WTC11 (cell line): Measurements from ENCODE around the gene FFAR1. TPM values are rescaled to one million over a fixed set of nuclear protein-coding genes. Genes with fewer than 3 reads are reported as not detected.

Source experiments
- ATAC-seq: fragments of 200-7000 bp; cut with Tn5 transposase; 2 replicates; pipeline ENCODE4 v1.10.0; 2021; ENCODE audit warnings: mild to moderate bottlenecking, moderate library complexity
- CTCF ChIA-PET: fragments of 300-600 bp; sonication (Branson Sonifier 250); formaldehyde crosslinking; loops from one replicate; lab custom pipeline; 2021; ENCODE audit warnings: antibody characterized with exemption; lab: Charles Lee
- POLR2A ChIA-PET: fragments of 350-600 bp; sonication (Branson Sonifier 250); formaldehyde crosslinking; loops from one replicate; lab custom pipeline; 2021; ENCODE audit warnings: antibody characterized with exemption; lab: Charles Lee
- DNase-seq: peaks from one replicate; pipeline ENCODE4 v3.0.0; 2021; ENCODE audit warnings: low spot score
- H3K27ac Mint-ChIP-seq: 2 replicates; pipeline ENCODE4 v1.8.0; 2021; ENCODE audit warnings: mixed read lengths
- H3K27me3 Mint-ChIP-seq: 2 replicates; pipeline ENCODE4 v1.8.0; 2021; ENCODE audit warnings: low read depth, mild to moderate bottlenecking, moderate library complexity, mixed read lengths
- H3K36me3 Mint-ChIP-seq: 2 replicates; pipeline ENCODE4 v1.8.0; 2021; ENCODE audit warnings: mixed read lengths
- H3K4me1 Mint-ChIP-seq: 2 replicates; pipeline ENCODE4 v1.8.0; 2022; ENCODE audit warnings: mixed read lengths
- H3K4me3 Mint-ChIP-seq: 2 replicates; pipeline ENCODE4 v1.8.0; 2021; ENCODE audit warnings: mild to moderate bottlenecking, moderate library complexity, mixed read lengths
- H3K9me3 Mint-ChIP-seq: 2 replicates; pipeline ENCODE4 v1.8.0; 2021; ENCODE audit warnings: mixed read lengths
- ATF1 ChIP-seq: sonication (generic); formaldehyde crosslinking; IDR thresholded peaks from 2 replicates; pipeline ENCODE4 v1.8.1; 2023; ENCODE audit warnings: mild to moderate bottlenecking, moderate library complexity, missing genetic modification reagents
- ATF2 ChIP-seq: sonication (generic); formaldehyde crosslinking; IDR thresholded peaks from 2 replicates; pipeline ENCODE4 v1.8.1; 2022; ENCODE audit warnings: low read depth, missing genetic modification reagents, borderline replicate concordance
- ATF3 ChIP-seq: sonication (generic); formaldehyde crosslinking; conservative IDR thresholded peaks from 2 replicates; pipeline ENCODE4 v1.8.1; 2022; ENCODE audit warnings: mild to moderate bottlenecking, missing genetic modification reagents
- CBFB ChIP-seq: sonication (generic); formaldehyde crosslinking; IDR thresholded peaks from 2 replicates; pipeline ENCODE4 v1.8.1; 2022; ENCODE audit warnings: mild to moderate bottlenecking, low read depth, missing genetic modification reagents
- FOXK1 ChIP-seq: sonication (generic); formaldehyde crosslinking; IDR thresholded peaks from 2 replicates; pipeline ENCODE4 v1.8.0; 2022; ENCODE audit warnings: mild to moderate bottlenecking, moderate library complexity, missing genetic modification reagents
- HMGXB4 ChIP-seq: sonication (generic); formaldehyde crosslinking; IDR thresholded peaks from 2 replicates; pipeline ENCODE4 v1.8.1; 2023; ENCODE audit warnings: mild to moderate bottlenecking, moderate library complexity, missing genetic modification reagents
- JUN ChIP-seq: sonication (generic); formaldehyde crosslinking; IDR thresholded peaks from 2 replicates; pipeline ENCODE4 v1.8.0; 2023; ENCODE audit warnings: mild to moderate bottlenecking, missing genetic modification reagents
- KAT7 ChIP-seq: sonication (generic); formaldehyde crosslinking; IDR thresholded peaks from 2 replicates; pipeline ENCODE4 v1.8.1; 2023; ENCODE audit warnings: missing genetic modification reagents, mild to moderate bottlenecking, borderline replicate concordance
- MXD4 ChIP-seq: fragments of 250-450 bp; sonication (Bioruptor Pico); IDR thresholded peaks from 2 replicates; pipeline ENCODE4 v1.8.0; 2021; ENCODE audit warnings: mild to moderate bottlenecking, moderate library complexity, borderline replicate concordance
- NFE2L1 ChIP-seq: sonication (generic); formaldehyde crosslinking; IDR thresholded peaks from 2 replicates; pipeline ENCODE4 v1.8.1; 2023; ENCODE audit warnings: missing genetic modification reagents
- NR3C1 ChIP-seq: sonication (generic); formaldehyde crosslinking; conservative IDR thresholded peaks from 2 replicates; pipeline ENCODE4 v1.8.1; 2023; ENCODE audit warnings: low read depth, mild to moderate bottlenecking, missing genetic modification reagents
- PREB ChIP-seq: sonication (generic); formaldehyde crosslinking; IDR thresholded peaks from 2 replicates; pipeline ENCODE4 v1.8.1; 2022; ENCODE audit warnings: mild to moderate bottlenecking, missing genetic modification reagents, moderate library complexity, borderline replicate concordance
- RELA ChIP-seq: sonication (generic); formaldehyde crosslinking; IDR thresholded peaks from 2 replicates; pipeline ENCODE4 v1.8.1; 2022; ENCODE audit warnings: missing genetic modification reagents, mild to moderate bottlenecking, borderline replicate concordance
- SOX15 ChIP-seq: fragments of 250-450 bp; sonication (Bioruptor Pico); IDR thresholded peaks from 2 replicates; pipeline ENCODE4 v1.9.0; 2021; ENCODE audit warnings: mild to moderate bottlenecking
- STAT6 ChIP-seq: sonication (generic); formaldehyde crosslinking; conservative IDR thresholded peaks from 2 replicates; pipeline ENCODE4 v1.8.1; 2023; ENCODE audit warnings: mild to moderate bottlenecking, low read depth, missing genetic modification reagents, moderate library complexity
- TP53 ChIP-seq: sonication (generic); formaldehyde crosslinking; IDR thresholded peaks from 2 replicates; pipeline ENCODE4 v1.8.1; 2023; ENCODE audit warnings: mild to moderate bottlenecking, missing genetic modification reagents
- USF2 ChIP-seq: sonication (generic); formaldehyde crosslinking; IDR thresholded peaks from 2 replicates; pipeline ENCODE4 v1.8.1; 2023; ENCODE audit warnings: mild to moderate bottlenecking, missing genetic modification reagents, moderate library complexity
- ZNF232 ChIP-seq: sonication (generic); formaldehyde crosslinking; IDR thresholded peaks from 2 replicates; pipeline ENCODE4 v1.8.0; 2022; ENCODE audit warnings: mild to moderate bottlenecking, missing genetic modification reagents
- ZNF416 ChIP-seq: fragments of 250-450 bp; sonication (Bioruptor Pico); IDR thresholded peaks from 2 replicates; pipeline ENCODE4 v1.9.0; 2021; ENCODE audit warnings: mild to moderate bottlenecking, inconsistent platforms
- total RNA-seq: library from RNA; stranded (reverse); gene quantifications from 3 replicates; pipeline ENCODE4 v1.2.3, GENCODE V29; 2021

FFAR1 gene
- total RNA-seq, 1 experiment from 2014 or later = 0.07 TPM

GRCh38 chr19:35311901-35312665, 35.6 kb upstream of the FFAR1 start:
- Mint-ChIP-seq H3K9me3 (no peaks in the 10 kb centered on the region), H3K4me1 (no peaks in the 10 kb centered on the region), H3K27me3 (no peaks in the 10 kb centered on the region), H3K36me3 (no peaks in the 10 kb centered on the region), H3K4me3 (no peak overlapping the region), H3K27ac (no peak overlapping the region)
- POLR2A ChIA-PET = no interaction called here
- TF ChIP-seq KAT7 (CRISPR knock-in tag) = no peak
- no peak for TF ChIP-seq ZNF232 (CRISPR knock-in tag)
- TF ChIP-seq FOXK1 (CRISPR knock-in tag) = no peak
- TF ChIP-seq HMGXB4 (CRISPR knock-in tag) = no peak
- no peak for TF ChIP-seq RELA (CRISPR knock-in tag)
- no peak for DNase-seq
- no peak for ATAC-seq
- CTCF ChIA-PET = interaction anchor here (0.6 to 1.3 kb wide), 2 partner anchors 40 to 46 kb away, joined by 5 to 8 read pairs; no protein-coding TSS in a partner anchor

GRCh38 chr19:35313587-35313986, 34.1 kb upstream of the FFAR1 start:
- no peak overlapping the region for H3K27ac Mint-ChIP-seq
- CTCF ChIA-PET = interaction anchor here (0.7 to 1.3 kb wide), 4 partner anchors 14 to 247 kb away, joined by 3 to 5 read pairs (median 3); partner anchors contain the start of gene FAM187B
- no peak for DNase-seq
- H3K36me3 Mint-ChIP-seq = no peaks in the 10 kb centered on the region
- POLR2A ChIA-PET = no interaction called here
- H3K27me3 Mint-ChIP-seq = no peaks in the 10 kb centered on the region
- H3K9me3 Mint-ChIP-seq = no peaks in the 10 kb centered on the region
- no peak overlapping the region for H3K4me3 Mint-ChIP-seq
- TF ChIP-seq NFE2L1 (no peak), ATF2 (CRISPR knock-in tag) (no peak), RELA (CRISPR knock-in tag) (no peak), STAT6 (CRISPR knock-in tag) (no peak), PREB (no peak), TP53 (CRISPR knock-in tag) (no peak), USF2 (CRISPR knock-in tag) (no peak), CBFB (CRISPR knock-in tag) (no peak)
- TF ChIP-seq, all 79 proteins: peak for 0
- no peak for ATAC-seq
- no peaks in the 10 kb centered on the region for H3K4me1 Mint-ChIP-seq

GRCh38 chr19:35314031-35314430, 33.7 kb upstream of the FFAR1 start:
- H3K36me3 Mint-ChIP-seq = no peaks in the 10 kb centered on the region
- ChIA-PET POLR2A (no interaction called here), CTCF (interaction anchor here (0.9 to 1.3 kb wide), 2 partner anchors 86 to 247 kb away, joined by 3 read pairs; partner anchors contain the start of gene FAM187B)
- ATAC-seq (no peak), DNase-seq (no peak)
- H3K4me1 Mint-ChIP-seq = no peaks in the 10 kb centered on the region
- no peaks in the 10 kb centered on the region for H3K27me3 Mint-ChIP-seq
- H3K4me3 Mint-ChIP-seq = no peak overlapping the region
- H3K9me3 Mint-ChIP-seq = no peaks in the 10 kb centered on the region
- H3K27ac Mint-ChIP-seq = no peak overlapping the region
- TF ChIP-seq JUN (CRISPR knock-in tag) = no peak
- no peak for TF ChIP-seq ATF3 (CRISPR knock-in tag)
- TF ChIP-seq SOX15 (CRISPR knock-in tag) = no peak
- no peak for TF ChIP-seq RELA (CRISPR knock-in tag)
- no peak for TF ChIP-seq NR3C1 (CRISPR knock-in tag)
- no peak for TF ChIP-seq ATF1 (CRISPR knock-in tag)
- TF ChIP-seq ZNF416 = no peak
- no peak for TF ChIP-seq MXD4
